T1000 (cell line): ENCODE results near the gene NRL.

Experiments
- DNase-seq: peaks from one replicate; lab custom pipeline; 2025; ENCODE audit warnings: mixed read lengths; lab: John Stamatoyannopoulos, UW

NRL gene

DNA sequence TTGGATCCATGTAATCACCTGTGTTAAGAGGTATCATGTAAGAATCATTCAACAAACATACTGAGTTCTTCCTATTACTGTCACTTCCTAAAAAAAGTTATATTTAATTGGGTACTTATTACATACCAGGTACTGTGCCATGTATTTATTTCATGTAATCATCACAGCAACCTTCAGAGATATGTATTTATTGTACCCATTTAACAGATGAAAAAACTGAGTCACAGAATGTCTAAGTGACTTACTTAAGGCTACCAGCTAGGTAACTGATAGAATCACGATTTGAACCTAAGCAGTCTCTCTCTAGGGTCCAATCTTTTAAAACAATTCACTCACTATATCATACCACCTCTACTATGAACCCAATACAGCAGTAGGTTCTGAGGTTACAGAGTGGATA is 29.7 kb upstream of the NRL start:
- DNase-seq = no peak

- no peak for DNase-seq
Measured at GRCh38 chr14:24143511-24143910, 28.8 kb upstream of the NRL start.

DNA sequence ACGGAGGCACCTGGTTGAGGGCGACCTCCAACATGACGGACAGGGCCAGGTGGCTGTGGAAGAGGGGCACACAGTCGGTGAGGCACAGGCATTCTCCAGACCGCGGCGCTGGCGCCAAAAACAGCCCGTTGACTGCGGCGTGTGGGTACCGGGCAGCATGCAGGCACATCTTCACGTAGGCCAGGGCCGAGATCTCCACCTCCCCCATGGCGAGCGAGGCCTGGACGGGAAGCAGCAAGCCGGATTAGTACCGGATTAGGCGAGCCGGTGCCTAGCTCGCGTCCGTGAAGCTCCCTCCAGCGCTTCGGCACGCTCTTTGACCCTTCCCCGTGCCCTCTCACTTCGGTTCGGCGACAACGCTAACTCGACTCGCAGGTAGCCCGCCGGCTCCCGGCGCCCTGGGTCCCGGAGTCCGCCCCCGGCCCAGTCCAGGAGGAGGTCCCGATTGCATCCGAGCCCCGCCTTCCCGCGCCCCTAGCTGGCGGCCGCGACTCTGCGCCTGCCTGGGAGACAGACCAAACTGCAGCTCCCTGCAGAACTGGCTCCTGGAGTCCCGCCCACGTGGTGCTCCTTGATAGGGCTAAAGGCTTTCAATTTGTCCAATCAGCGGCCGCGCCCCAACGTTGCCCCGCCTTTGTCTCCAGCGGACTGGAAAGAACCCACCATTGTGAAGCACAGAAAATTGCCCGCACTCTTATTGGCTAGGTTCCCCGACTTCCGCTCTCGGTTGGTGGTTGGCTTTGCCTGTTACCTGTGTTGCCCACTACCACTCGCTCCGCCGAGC is 26.5 kb upstream of the NRL start, which contains the start of gene EMC9:
EMC9 (minus strand) TSS at position 495 of the 784 bp plus-strand sequence; CDS start at position 208, 287 bp downstream.
- DNase-seq = peak; percentile 97

- no peak for DNase-seq
Measured at GRCh38 chr14:24139272-24139934, 24.7 kb upstream of the NRL start.

GRCh38 chr14:24138396-24139271 is 23.9 kb upstream of the NRL start:
- DNase-seq = no peak

- DNase-seq = no peak
Measured at GRCh38 chr14:24137529-24138395, 23.0 kb upstream of the NRL start.

GRCh38 chr14:24136684-24137528 is 22.2 kb upstream of the NRL start:
- no peak for DNase-seq

- DNase-seq = peak; percentile 79
Measured at GRCh38 chr14:24135834-24136683, 21.3 kb upstream of the NRL start, which contains the start of gene PSME1. PSME1 (plus strand) TSS chr14:24136194; CDS start chr14:24136263, 69 bp downstream.

GRCh38 chr14:24135584-24135833 is 20.8 kb upstream of the NRL start:
- DNase-seq = no peak

DNA sequence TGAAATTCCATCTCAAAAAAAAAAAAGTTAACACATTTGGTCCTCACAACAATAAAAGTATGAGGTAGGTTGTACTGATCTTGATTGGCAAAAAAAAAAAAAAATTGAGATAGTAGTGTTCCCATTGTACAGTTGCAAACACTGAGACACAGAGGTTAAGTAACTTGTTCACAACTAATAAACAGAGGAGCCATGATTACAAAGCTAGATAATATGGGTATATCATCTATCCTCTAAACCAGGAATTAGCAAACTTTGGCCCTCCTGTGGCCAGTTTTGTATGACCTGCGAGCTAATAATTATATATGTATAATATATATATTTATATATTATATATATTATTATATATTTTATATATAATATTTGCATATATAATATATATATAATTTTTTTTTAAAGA is 19.0 kb upstream of the NRL start:
- DNase-seq = no peak

GRCh38 chr14:24132976-24133375 is 18.2 kb upstream of the NRL start:
- no peak for DNase-seq

DNA sequence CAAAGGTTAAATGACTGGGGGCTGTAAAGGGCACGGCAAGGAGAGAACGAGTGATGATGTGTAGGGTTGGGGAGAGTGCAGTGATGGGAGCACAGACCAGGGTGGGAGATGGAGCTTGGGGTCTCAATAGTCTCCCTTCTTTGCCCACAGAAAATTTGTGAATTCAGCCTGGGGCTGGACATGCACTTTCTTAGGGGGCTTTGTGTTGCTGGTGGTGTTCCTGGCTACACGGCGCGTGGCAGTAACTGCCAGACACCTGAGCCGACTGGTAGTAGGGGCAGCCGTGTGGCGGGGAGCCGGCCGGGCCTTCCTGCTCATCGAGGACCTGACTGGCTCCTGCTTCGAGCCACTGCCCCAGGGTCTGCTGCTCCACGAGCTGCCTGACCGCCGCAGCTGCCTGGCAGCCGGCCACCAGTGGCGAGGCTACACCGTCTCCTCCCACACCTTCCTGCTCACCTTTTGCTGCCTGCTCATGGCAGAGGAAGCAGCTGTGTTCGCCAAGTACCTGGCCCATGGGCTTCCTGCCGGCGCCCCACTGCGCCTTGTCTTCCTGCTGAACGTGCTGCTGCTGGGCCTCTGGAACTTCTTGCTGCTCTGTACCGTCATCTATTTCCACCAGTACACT is 17.4 kb upstream of the NRL start:
- DNase-seq = no peak

GRCh38 chr14:24131549-24131966 is 16.8 kb upstream of the NRL start:
- no peak for DNase-seq

- DNase-seq = no peak
Measured at GRCh38 chr14:24130717-24131548, 16.2 kb upstream of the NRL start.

DNA sequence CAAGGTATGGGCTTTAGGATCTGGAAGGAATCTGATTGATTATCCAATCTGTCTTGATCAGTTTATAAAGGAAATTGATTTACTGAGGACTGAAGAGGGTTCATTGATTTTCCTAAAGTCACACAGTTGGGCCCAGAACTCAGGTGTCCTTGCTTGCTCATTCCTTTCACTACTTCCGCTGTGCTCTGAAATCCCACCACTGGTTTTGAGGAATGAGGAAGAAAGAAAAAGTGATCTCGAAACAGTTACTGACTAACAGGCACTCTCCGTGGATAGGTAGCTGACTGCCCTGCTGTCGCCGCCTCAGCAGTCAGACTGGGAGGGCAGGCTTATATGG is 15.6 kb upstream of the NRL start, which contains the start of gene FITM1:
FITM1 (plus strand) TSS at position 280 of the 337 bp plus-strand sequence. CDS start 905 bp downstream, outside the sequence.
- no peak for DNase-seq

DNA sequence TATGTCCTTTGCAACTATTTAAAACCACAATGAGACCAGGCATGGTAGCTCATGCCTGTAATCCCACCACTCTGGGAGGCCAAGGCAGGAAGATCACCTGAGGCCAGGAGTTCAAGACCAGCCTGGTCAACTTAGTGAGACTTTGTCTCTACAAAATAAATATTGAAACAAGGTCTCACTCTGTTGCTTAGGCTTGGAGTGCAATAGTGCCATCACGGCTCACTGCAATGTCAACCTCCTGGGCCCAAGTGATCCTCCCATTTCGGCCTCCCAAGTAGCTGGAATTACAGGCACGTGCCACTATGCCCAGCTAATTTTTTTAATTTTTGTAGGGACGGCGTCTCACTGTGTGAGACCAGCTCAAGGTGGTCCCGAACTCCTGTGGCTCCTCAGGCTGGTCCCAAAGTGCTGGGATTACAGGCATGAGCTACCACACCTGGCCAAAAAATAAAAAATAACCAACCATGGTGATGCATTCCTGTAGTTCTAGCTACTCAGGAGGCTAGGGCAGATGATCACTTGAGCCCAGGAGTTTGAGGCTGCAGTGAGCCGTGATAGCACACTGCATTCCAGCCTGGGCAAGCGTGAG is 14.8 kb upstream of the NRL start:
- DNase-seq = no peak

- DNase-seq = no peak
Measured at GRCh38 chr14:24127673-24128072, 12.9 kb upstream of the NRL start.

DNA sequence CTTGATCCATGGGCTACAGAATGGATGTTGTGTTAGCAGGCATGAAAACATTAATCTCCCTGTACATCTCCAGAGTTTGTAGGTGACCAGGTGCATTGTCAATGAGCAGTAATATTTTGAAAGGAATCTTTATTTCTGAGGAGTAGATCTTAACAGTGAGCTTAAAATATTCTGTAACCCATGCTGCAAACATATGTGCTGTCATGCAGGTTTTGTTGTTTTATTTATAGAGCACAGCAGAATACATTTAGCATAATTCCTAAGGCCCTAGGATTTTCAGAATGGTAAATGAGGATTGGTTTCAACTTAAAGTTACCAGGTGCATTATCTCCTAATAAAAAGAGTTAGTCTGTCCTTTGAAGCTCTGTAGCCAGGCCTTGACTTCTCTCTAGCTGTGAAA is 12.2 kb upstream of the NRL start:
- DNase-seq = no peak
